ENCODE measurements around the gene SLC66A2. TPM values are rescaled to one million over a fixed set of nuclear protein-coding genes. Genes with fewer than 3 reads are reported as not detected.

Gene SLC66A2
- total and polyA plus RNA-seq, 2 of the 13 experiments (the other 11 are each of a cell fraction or from before 2014, with no cell fraction given) = 33.5 to 41.9 TPM

GRCh38 chr18:79988451-79989194, 37.2 kb upstream of the SLC66A2 start, which contains the start of gene TXNL4A (continued):
- TF ChIP-seq SATB2 (CRISPR knock-in tag; IDR thresholded peaks at IDR 0.05) (no peak; the same call in 1 of the 2 replicates), YEATS4 (CRISPR knock-in tag; IDR thresholded peaks at IDR 0.05; ENCODE audit: borderline replicate concordance) (peak; percentile 97), GATA4 (IDR thresholded peaks at IDR 0.05; ENCODE audit: borderline replicate concordance, low read depth) (peak; percentile 56; the same call in 1 of the 2 replicates), RAD21 (CRISPR knock-in tag; IDR thresholded peaks at IDR 0.05) (peak; percentile 33), ZKSCAN8 (CRISPR knock-in tag; IDR thresholded peaks at IDR 0.05; ENCODE audit: borderline replicate concordance) (no peak), PHF8 (CRISPR knock-in tag; IDR thresholded peaks at IDR 0.05) (peak; percentile 86), ZNF552 (CRISPR knock-in tag; IDR thresholded peaks at IDR 0.05; ENCODE audit: borderline replicate concordance) (no peak; the same call in 1 of the 2 replicates), GZF1 (CRISPR knock-in tag; IDR thresholded peaks at IDR 0.05) (no peak), HBP1 (CRISPR knock-in tag; IDR thresholded peaks at IDR 0.05; ENCODE audit: low read depth) (no peak), ELF3 (CRISPR knock-in tag; IDR thresholded peaks at IDR 0.05) (no peak), SIN3A (IDR thresholded peaks at IDR 0.05; ENCODE audit: borderline replicate concordance, low read depth, low read length) (peak; percentile 85; the same call in 1 of the 2 replicates), KDM4B (CRISPR knock-in tag; IDR thresholded peaks at IDR 0.05) (no peak), ZNF691 (CRISPR knock-in tag; IDR thresholded peaks at IDR 0.05; ENCODE audit: borderline replicate concordance, low read depth) (0 out of 2 replicates have a peak, but pooled peaks have one; percentile 42), TARDBP (CRISPR knock-in tag; IDR thresholded peaks at IDR 0.05) (peak; percentile 66), E2F1 (CRISPR knock-in tag; IDR thresholded peaks at IDR 0.05) (peak; percentile 83), MTF2 (CRISPR knock-in tag; IDR thresholded peaks at IDR 0.05; ENCODE audit: borderline replicate concordance) (no peak), ZNF263 (CRISPR knock-in tag; IDR thresholded peaks at IDR 0.05) (no peak; the same call in 1 of the 2 replicates), ZNF10 (CRISPR knock-in tag; IDR thresholded peaks at IDR 0.05; ENCODE audit: borderline replicate concordance, low read depth) (no peak; the same call in 1 of the 2 replicates), KDM5A (IDR thresholded peaks at IDR 0.05; ENCODE audit: borderline replicate concordance, low read length) (no peak; the same call in 1 of the 2 replicates), NR1H2 (CRISPR knock-in tag; IDR thresholded peaks at IDR 0.05; ENCODE audit: borderline replicate concordance, low read depth) (no peak; the same call in 1 of the 2 replicates), ZNF556 (CRISPR knock-in tag; IDR thresholded peaks at IDR 0.05; ENCODE audit: borderline replicate concordance) (peak; percentile 76), ZNF292 (CRISPR knock-in tag; IDR thresholded peaks at IDR 0.05; ENCODE audit: borderline replicate concordance, low read depth) (0 out of 2 replicates have a peak, but pooled peaks have one; percentile 2), ZNF816 (CRISPR knock-in tag; IDR thresholded peaks at IDR 0.05; ENCODE audit: borderline replicate concordance) (peak; percentile 72; the same call in 1 of the 2 replicates), ZFP82 (CRISPR knock-in tag; IDR thresholded peaks at IDR 0.05; ENCODE audit: borderline replicate concordance) (peak; percentile 34; the same call in 1 of the 2 replicates), RXRA (CRISPR knock-in tag; IDR thresholded peaks at IDR 0.05) (peak; percentile 6; the same call in 1 of the 2 replicates), CENPT (CRISPR knock-in tag; IDR thresholded peaks at IDR 0.05; ENCODE audit: low read depth) (no peak; the same call in 1 of the 2 replicates), ZBTB21 (CRISPR knock-in tag; IDR thresholded peaks at IDR 0.05) (0 out of 2 replicates have a peak, but pooled peaks have one; percentile 16)
